HCT116 (cell line): ENCODE results near the gene PLEK. TPM values are rescaled to one million over a fixed set of nuclear protein-coding genes. Genes with fewer than 3 reads are reported as not detected.

Experiments
- ATAC-seq: fragments of 200-7000 bp; cut with Tn5 transposase; 2 replicates; pipeline ENCODE4 v1.9.1; 2020; ENCODE audit warnings: mild to moderate bottlenecking, moderate library complexity
- BruUV-seq: library from RNA; stranded (reverse); fragments of 400-500 nt; replicated peaks from 2 replicates; lab custom pipeline; 2021; lab: Mats Ljungman, UMichigan
- CTCF ChIA-PET: fragments of 300-600 bp; sonication (Branson Sonifier 250); formaldehyde crosslinking; loops from one replicate; lab custom pipeline; 2021; ENCODE audit warnings: antibody characterized with exemption; lab: Charles Lee
- POLR2A ChIA-PET: fragments of 300-600, 350-600 bp; sonication (Branson Sonifier 250); formaldehyde crosslinking; loops from one replicate; lab custom pipeline; 2021; ENCODE audit warnings: antibody characterized with exemption; lab: Charles Lee
- RAD21 ChIA-PET, 2 experiments: fragments of 300-600 bp; sonication (Branson Sonifier 250); formaldehyde crosslinking; loops; one replicate each; lab custom pipeline; 2023; ENCODE audit warnings: low total read pairs in 2 of 2; ENCODE audit not compliant: uncharacterized antibody in 2 of 2, unreplicated experiment in 2 of 2, low non-redundant PET in 1 of 2; lab: Charles Lee
- DNase-seq: peaks from one replicate; pipeline ENCODE4 v3.0.0-alpha.2; 2010; ENCODE audit warnings: low read depth, low spot score
- H2AFZ ChIP-seq: fragments of 200-600 bp; shearing (Covaris generic), sonication (generic); 2 replicates; pipeline ENCODE4 v1.6.1; 2017; ENCODE audit warnings: low read depth, mixed run types, mixed read lengths, antibody characterized with exemption, low read length; ENCODE audit not compliant: poor library complexity, severe bottlenecking
- H3K27ac ChIP-seq: 2 replicates; pipeline ENCODE4 v1.5.1; 2012; ENCODE audit warnings: low read depth, low read length
- H3K27me3 ChIP-seq: fragments of 200-600 bp; sonication (generic); 2 replicates; pipeline ENCODE4 v1.6.1; 2016; ENCODE audit warnings: mixed run types, low read length, mixed read lengths; ENCODE audit not compliant: insufficient read depth
- H3K36me3 ChIP-seq, 2 experiments: fragments of 200-500 bp in 1 of 2; fragments of 200-600 bp in 1 of 2; sonication (Bioruptor generic) in 1 of 2; sonication (generic) in 1 of 2; 2 replicates each; pipeline versions ENCODE4 v1.5.1 to v1.6.1; 2014 to 2016; ENCODE audit warnings: low read length in 2 of 2, inconsistent platforms in 1 of 2, mixed read lengths in 1 of 2, mixed run types in 1 of 2; ENCODE audit not compliant: insufficient read depth in 2 of 2, control insufficient read depth in 1 of 2
- H3K4me1 ChIP-seq, 2 experiments: fragments of 200-600 bp in 1 of 2; sonication (generic) in 1 of 2; 2 replicates each; pipeline versions ENCODE4 v1.5.1 to v1.6.1; 2012 to 2017; ENCODE audit warnings: low read length in 2 of 2, inconsistent platforms in 1 of 2, mild to moderate bottlenecking in 1 of 2, mixed read lengths in 1 of 2, mixed run types in 1 of 2, moderate library complexity in 1 of 2; ENCODE audit not compliant: insufficient read depth in 2 of 2, control insufficient read depth in 1 of 2
- H3K4me2 ChIP-seq: fragments of 200-600 bp; sonication (generic); 2 replicates; pipeline ENCODE4 v1.6.1; 2017; ENCODE audit warnings: mixed run types, low read length, mixed read lengths
- H3K4me3 ChIP-seq, 2 experiments: fragments of 200-600 bp in 1 of 2; sonication (generic) in 1 of 2; replicated peaks in 1 of 2; 2 replicates each; pipeline ENCODE4 v1.5.1; 2011 to 2016; ENCODE audit warnings: low read length in 2 of 2, control low read depth in 1 of 2, low read depth in 1 of 2, mild to moderate bottlenecking in 1 of 2, mixed read lengths in 1 of 2, mixed run types in 1 of 2
- H3K79me2 ChIP-seq: fragments of 200-600 bp; sonication (generic); 2 replicates; pipeline ENCODE4 v1.6.1; 2017; ENCODE audit warnings: mild to moderate bottlenecking, mixed run types, low read length, moderate library complexity, mixed read lengths; ENCODE audit not compliant: insufficient read depth
- H3K9ac ChIP-seq: fragments of 200-600 bp; sonication (generic); 2 replicates; pipeline ENCODE4 v1.6.1; 2016; ENCODE audit warnings: low read length, mixed read lengths
- H3K9me2 ChIP-seq: fragments of 200-600 bp; sonication (generic), shearing (Covaris generic); 2 replicates; pipeline ENCODE4 v1.6.1; 2017; ENCODE audit warnings: mixed run types, mild to moderate bottlenecking, moderate library complexity; ENCODE audit not compliant: insufficient read depth
- H3K9me3 ChIP-seq, 2 experiments: fragments of 200-500 bp in 1 of 2; fragments of 200-600 bp in 1 of 2; sonication (Bioruptor generic) in 1 of 2; sonication (generic) in 1 of 2; 2 replicates each; pipeline ENCODE4 v1.6.1; 2014 to 2017; ENCODE audit warnings: low read length in 2 of 2, mixed read lengths in 2 of 2, inconsistent platforms in 1 of 2, low read depth in 1 of 2, mild to moderate bottlenecking in 1 of 2, mixed run types in 1 of 2, moderate library complexity in 1 of 2; ENCODE audit not compliant: control insufficient read depth in 1 of 2, insufficient read depth in 1 of 2
- H4K20me1 ChIP-seq: fragments of 200-600 bp; sonication (generic), shearing (Covaris generic); 2 replicates; pipeline ENCODE4 v1.6.1; 2017; ENCODE audit warnings: mixed run types, mild to moderate bottlenecking, moderate library complexity; ENCODE audit not compliant: insufficient read depth
- ATF3 ChIP-seq: IDR thresholded peaks from 2 replicates; pipeline ENCODE4 v1.6.1; 2012
- CBX3 ChIP-seq: IDR thresholded peaks from 2 replicates; pipeline ENCODE4 v1.6.1; 2012; ENCODE audit warnings: low read depth
- CTCF ChIP-seq, 3 experiments: fragments of 200-600 bp in 1 of 3; sonication (generic) in 1 of 3; IDR thresholded peaks in 2 of 3; conservative IDR thresholded peaks in 1 of 3; 2 replicates each; pipeline ENCODE4 v1.5.1; 2012 to 2017; ENCODE audit warnings: low read depth in 2 of 3, low read length in 2 of 3, antibody characterized with exemption in 1 of 3, borderline replicate concordance in 1 of 3, control low read depth in 1 of 3, mild to moderate bottlenecking in 1 of 3, mixed read lengths in 1 of 3, mixed run types in 1 of 3, moderate library complexity in 1 of 3; ENCODE audit not compliant: insufficient read depth in 1 of 3
- ELF1 ChIP-seq: IDR thresholded peaks from 2 replicates; pipeline ENCODE4 v1.6.1; 2012; ENCODE audit warnings: low read depth, borderline replicate concordance
- EZH2 ChIP-seq: fragments of 200-600 bp; sonication (generic); IDR thresholded peaks from 2 replicates; pipeline ENCODE4 v1.6.1; 2017; ENCODE audit warnings: antibody characterized with exemption, mixed run types
- EZH2phosphoT487 ChIP-seq: fragments of 200-600 bp; IDR thresholded peaks from 2 replicates; pipeline ENCODE4 v1.6.1; 2018; ENCODE audit warnings: antibody characterized with exemption, borderline replicate concordance
- FOSL1 ChIP-seq: IDR thresholded peaks from 2 replicates; pipeline ENCODE4 v1.6.1; 2012; ENCODE audit warnings: low read depth
- JUND ChIP-seq: IDR thresholded peaks from 2 replicates; pipeline ENCODE4 v1.6.1; 2012
- MAX ChIP-seq: IDR thresholded peaks from 2 replicates; pipeline ENCODE4 v1.6.1; 2012
- POLR2AphosphoS5 ChIP-seq: IDR thresholded peaks from 2 replicates; pipeline ENCODE4 v1.6.1; 2011; ENCODE audit warnings: mild to moderate bottlenecking, low read depth, low read length, moderate library complexity
- RAD21 ChIP-seq: IDR thresholded peaks from 2 replicates; pipeline ENCODE4 v1.6.1; 2012; ENCODE audit warnings: low read depth, mild to moderate bottlenecking
- REST ChIP-seq: IDR thresholded peaks from 2 replicates; pipeline ENCODE4 v1.6.1; 2012; ENCODE audit warnings: low read depth
- SP1 ChIP-seq: IDR thresholded peaks from 2 replicates; pipeline ENCODE4 v1.6.1; 2012; ENCODE audit warnings: low read depth
- SRF ChIP-seq: IDR thresholded peaks from 2 replicates; pipeline ENCODE4 v1.6.1; 2012; ENCODE audit warnings: low read depth
- TCF7L2 ChIP-seq: IDR thresholded peaks from 2 replicates; pipeline ENCODE4 v1.7.0; 2011; ENCODE audit warnings: borderline replicate concordance, inconsistent platforms; ENCODE audit not compliant: insufficient read depth, insufficient read length; ENCODE audit errors: extremely low read depth
- ZNF274 ChIP-seq: fragments of 200-500 bp; sonication (Bioruptor generic); IDR thresholded peaks from 2 replicates; pipeline ENCODE4 v1.6.1; 2014; ENCODE audit warnings: mild to moderate bottlenecking, low read depth, low read length, inconsistent platforms
- intact Hi-C: fragments of 100-400 bp; cut with micrococcal nuclease; formaldehyde crosslinking; loops from 2 replicates; pipeline ENCODE4 v1.10.0; 2022
- total RNA-seq: library from RNA; stranded (reverse); gene quantifications from one replicate; pipeline ENCODE4 v1.2.1, GENCODE V29; 2021; ENCODE audit not compliant: unreplicated experiment
- TF ChIP-seq, protein P1 (sequence below): IDR thresholded peaks from 2 replicates; pipeline ENCODE4 v1.6.1; 2011; ENCODE audit warnings: mild to moderate bottlenecking, low read length, moderate library complexity; ENCODE audit not compliant: insufficient replicate concordance; ENCODE audit errors: extremely low read depth

PLEK gene
- total RNA-seq, 1 experiment from 2014 or later = 0.22 TPM

DNA sequence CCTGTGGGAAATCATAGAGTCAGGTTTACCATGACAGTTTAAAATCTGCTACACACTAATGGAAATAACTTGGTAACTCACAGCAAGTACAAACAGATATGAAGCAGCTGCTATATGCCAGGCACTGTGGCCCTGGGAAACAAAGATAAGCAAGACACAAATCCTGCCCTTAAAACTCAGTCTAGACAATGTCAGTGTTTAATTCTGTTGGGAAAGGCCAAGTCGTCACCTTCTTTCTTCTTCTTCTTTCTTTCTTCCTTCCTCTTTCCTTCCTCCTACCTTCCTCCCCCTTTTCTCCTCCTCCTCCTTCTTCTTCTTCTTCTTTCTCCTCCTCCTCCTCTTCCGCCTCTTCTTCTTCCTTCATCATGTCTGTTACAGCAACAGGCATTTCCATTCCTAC, 26.8 kb downstream of the PLEK start:
- intact Hi-C loops = no loop called here
- no peak overlapping the region for H3K9ac ChIP-seq
- H3K27ac ChIP-seq = no peak overlapping the region
- ChIA-PET RAD21 (no interaction called here), POLR2A (no interaction called here), CTCF (no interaction called here)
- no peak for ATAC-seq
- no peak for DNase-seq
- H3K4me3 ChIP-seq = no peak overlapping the region
- peaks cover 46% of the 10 kb centered on the region for H3K27me3 ChIP-seq
- BruUV-seq = no TSS peak
- no peak for TF ChIP-seq CBX3
- TF ChIP-seq FOSL1 = no peak
- TF ChIP-seq EZH2 = no peak
- TF ChIP-seq SP1 = no peak
- TF ChIP-seq, protein P1, sequence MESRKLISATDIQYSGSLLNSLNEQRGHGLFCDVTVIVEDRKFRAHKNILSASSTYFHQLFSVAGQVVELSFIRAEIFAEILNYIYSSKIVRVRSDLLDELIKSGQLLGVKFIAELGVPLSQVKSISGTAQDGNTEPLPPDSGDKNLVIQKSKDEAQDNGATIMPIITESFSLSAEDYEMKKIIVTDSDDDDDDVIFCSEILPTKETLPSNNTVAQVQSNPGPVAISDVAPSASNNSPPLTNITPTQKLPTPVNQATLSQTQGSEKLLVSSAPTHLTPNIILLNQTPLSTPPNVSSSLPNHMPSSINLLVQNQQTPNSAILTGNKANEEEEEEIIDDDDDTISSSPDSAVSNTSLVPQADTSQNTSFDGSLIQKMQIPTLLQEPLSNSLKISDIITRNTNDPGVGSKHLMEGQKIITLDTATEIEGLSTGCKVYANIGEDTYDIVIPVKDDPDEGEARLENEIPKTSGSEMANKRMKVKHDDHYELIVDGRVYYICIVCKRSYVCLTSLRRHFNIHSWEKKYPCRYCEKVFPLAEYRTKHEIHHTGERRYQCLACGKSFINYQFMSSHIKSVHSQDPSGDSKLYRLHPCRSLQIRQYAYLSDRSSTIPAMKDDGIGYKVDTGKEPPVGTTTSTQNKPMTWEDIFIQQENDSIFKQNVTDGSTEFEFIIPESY = no peak
- TF ChIP-seq REST = no peak
- TF ChIP-seq TCF7L2 = no peak
- no peak for TF ChIP-seq ATF3
- TF ChIP-seq EZH2phosphoT487 = no peak
- TF ChIP-seq RAD21 = no peak
- no peak for TF ChIP-seq SRF
- no peak for TF ChIP-seq ELF1
- no peak for TF ChIP-seq POLR2AphosphoS5
- no peak for TF ChIP-seq ZNF274
- no peak for TF ChIP-seq MAX
- TF ChIP-seq CTCF (IDR thresholded peaks at IDR 0.05 in 2 of 3, conservative IDR thresholded peaks at IDR 0.05 in 1 of 3; ENCODE audit: borderline replicate concordance in 1 of 3, insufficient read depth in 1 of 3, low read depth in 2 of 3, low read length in 2 of 3) = no peak
- no peak for TF ChIP-seq JUND
- H2AFZ ChIP-seq = no peak overlapping the region
- no peaks in the 10 kb centered on the region for H4K20me1 ChIP-seq
- no peaks in the 10 kb centered on the region for H3K9me3 ChIP-seq
- no peaks in the 10 kb centered on the region for H3K4me1 ChIP-seq
- no peaks in the 10 kb centered on the region for H3K36me3 ChIP-seq
- H3K79me2 ChIP-seq = no peaks in the 10 kb centered on the region
- H3K9me2 ChIP-seq = no peaks in the 10 kb centered on the region
- H3K4me2 ChIP-seq = no peak overlapping the region
